Measurements from ENCODE around the gene GYG2. TPM values are rescaled to one million over a fixed set of nuclear protein-coding genes. Genes with fewer than 3 reads are reported as not detected.
"Not testable (repeated sequence)": the region's sequence is repeated elsewhere in the genome, so short reads cannot be mapped to it uniquely, and the experiment has no call there.

Gene GYG2
- polyA plus RNA-seq, 4 donors: 15.2 to 17.8 (median 17.0) TPM

DNA sequence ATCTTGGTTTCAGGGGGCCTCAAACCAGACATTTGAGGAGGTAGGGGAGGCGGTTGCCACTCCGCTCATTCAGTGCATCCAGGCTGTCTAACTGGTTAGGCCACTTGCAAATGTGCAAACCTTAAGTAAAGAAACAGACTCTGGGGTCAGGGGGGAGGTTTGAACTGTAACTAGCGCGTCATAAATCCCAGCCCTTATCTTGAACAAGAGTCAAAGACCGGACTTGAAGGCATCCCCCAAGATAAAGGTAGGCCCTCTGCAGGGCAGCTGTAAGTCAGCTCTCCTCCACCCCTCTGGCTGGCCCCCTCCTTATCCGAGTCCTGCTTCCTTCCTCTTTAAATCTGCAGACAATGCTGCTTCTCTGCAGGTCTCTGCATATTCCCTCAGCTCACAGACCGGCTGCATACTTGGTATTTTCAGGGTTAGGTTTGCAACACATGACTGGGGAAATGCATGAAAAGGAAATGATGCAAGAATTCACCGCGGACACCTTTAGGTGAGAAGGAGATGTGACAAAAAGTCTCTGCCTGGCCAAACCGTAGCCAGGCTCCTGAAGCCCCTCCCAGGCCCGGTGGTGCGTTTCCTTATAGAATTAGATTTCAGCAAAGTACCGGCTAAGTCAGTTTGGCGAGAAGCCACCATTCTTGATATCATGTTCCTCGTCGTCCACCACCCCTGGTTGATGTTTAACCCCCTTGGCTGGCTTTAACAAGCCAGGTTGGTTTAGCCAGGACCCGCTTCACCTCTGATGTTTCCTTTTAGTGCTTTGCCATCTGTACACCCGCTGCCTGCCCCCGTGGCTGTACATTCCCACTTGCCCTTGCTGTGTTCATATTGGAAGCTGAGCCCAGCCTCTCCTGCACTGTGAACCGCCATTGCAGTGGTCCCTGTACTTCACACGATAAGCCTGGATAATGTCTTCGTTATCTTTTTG, 69.2 kb downstream of the GYG2 start:
- DNase-seq (ENCODE audit: low read depth in 4 of 4, low spot score in 3 of 4): peak in 1 of 4 donors; percentile 13

DNA sequence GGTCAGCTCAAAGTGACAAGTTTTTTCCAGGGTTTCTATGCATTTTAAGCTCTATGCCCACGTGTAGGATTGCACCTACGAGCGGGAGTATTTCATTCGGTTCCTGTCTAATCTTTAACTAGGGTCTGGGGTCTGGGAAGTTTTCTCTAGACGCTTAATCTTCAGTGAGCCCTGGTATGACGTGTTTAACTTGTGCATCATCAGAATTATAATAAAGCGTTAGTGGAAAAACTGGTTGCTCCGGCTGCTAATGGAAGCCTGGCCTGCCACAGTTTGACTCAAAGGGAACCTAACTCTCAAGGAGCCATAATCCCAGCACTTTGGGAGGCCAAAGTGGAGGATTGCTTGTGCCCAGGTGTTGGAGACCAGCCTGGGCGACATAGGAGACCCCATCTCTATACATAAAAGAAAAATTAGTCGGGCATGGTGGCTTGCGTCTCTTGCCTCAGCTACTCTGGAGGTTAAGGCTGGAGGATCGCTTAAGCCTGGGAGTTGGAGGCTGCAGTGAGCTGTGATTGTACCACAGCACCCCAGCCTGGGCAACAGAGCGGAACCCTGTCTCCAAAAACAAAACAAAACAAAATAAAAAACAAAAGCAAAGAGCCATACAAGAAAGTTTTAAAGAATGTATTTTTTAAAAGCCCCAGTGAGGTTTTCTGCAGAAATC, 70.2 kb downstream of the GYG2 start:
- no peak for DNase-seq (ENCODE audit: low read depth in 4 of 4, low spot score in 3 of 4)

DNA sequence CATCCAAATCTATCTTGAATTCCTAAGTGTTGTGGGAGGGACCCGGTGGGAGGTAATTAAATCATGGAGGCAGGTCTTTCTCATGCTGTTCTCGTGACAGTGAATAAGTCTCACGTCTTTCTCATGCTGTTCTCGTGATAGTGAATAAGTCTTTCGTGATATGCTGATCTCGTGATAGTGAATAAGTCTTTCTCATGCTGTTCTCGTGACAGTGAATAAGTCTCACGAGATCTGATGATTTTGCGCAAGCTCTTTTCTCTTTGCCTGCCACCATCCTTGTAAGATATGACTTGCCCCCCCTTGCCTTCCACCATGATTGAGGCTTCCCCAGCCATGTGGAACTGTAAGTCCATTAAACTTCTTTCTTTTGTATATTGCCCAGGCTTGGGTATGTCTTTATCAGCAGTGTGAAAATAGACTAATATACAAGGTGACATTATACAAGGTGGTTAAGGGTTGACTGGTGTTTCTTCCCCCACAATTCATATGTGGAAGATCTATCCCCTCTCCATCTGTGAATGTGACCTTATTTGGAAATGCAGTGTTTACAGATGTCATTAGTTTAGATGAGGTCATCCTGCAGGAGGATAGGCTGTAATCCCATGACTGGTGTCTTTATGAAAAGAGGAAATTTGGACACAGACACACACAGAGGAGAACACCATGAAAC, 72.8 kb downstream of the GYG2 start:
- no peak for DNase-seq (ENCODE audit: low read depth in 4 of 4, low spot score in 3 of 4)

DNA sequence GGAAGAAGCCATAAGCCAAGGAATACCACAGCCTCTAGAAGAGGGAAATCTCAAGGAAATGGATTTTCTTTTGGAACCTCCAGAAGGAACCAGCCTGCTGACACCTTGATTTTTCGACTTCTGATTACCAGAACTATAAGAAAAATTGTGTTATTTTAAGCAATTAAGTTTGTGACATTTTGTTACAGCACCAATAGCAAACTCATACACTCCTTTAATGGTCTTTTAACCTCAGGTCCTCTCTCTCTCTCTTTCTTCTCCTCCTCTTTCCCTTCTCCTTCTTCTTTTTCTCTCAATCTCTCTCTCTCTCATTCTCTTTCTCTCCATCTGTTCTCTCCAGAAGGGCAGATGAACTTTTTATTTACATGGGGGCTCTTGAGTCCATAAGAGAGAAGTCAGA, 74.1 kb downstream of the GYG2 start:
- no peak for DNase-seq (ENCODE audit: low read depth in 4 of 4, low spot score in 3 of 4)

DNA sequence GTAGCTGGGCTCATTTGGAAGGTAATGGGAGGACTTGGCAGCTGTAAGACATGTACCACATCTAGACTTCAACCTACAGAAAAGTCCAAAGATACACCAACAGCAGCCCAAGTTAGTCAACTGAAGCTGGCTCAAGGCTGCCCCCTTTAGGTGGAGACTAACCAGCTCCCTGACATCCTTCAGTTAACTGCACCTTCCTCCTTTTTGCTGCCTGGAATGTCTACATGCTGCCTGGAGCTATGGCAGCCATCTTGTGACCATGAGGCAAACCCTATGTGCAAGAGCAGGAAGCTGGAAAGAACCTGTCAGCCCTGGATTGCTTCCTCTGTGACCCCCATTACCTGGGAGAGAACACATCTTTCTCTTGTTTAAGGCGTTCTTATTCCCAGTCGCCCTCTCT, 74.6 kb downstream of the GYG2 start:
- no peak for DNase-seq (ENCODE audit: low read depth in 4 of 4, low spot score in 3 of 4)

DNA sequence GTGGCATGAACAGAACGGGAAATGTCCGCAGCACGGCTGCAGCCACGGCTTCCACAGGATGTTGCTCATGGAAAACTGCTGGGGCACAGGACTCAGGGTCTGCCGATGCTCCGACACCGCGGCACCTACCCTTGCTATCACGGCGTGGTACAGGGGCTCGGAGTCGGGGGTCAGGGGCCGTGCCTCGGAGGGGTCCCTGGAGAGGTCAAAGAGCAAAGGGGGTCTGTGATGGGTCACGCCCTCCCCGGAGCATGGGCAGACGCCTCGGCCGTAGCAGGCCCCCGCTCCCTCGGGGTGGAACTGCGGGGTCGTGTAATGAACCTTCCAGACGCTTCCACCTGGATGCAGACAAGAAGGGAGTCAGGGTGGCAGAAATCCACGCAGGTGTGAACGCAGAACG, 78.6 kb downstream of the GYG2 start:
- DNase-seq (ENCODE audit: low read depth in 4 of 4, low spot score in 3 of 4): no peak

- no peak for DNase-seq (ENCODE audit: low read depth in 4 of 4, low spot score in 3 of 4)
These were observed 79.5 kb downstream of the GYG2 start for GRCh38 chrX:2908125-2908685.

DNA sequence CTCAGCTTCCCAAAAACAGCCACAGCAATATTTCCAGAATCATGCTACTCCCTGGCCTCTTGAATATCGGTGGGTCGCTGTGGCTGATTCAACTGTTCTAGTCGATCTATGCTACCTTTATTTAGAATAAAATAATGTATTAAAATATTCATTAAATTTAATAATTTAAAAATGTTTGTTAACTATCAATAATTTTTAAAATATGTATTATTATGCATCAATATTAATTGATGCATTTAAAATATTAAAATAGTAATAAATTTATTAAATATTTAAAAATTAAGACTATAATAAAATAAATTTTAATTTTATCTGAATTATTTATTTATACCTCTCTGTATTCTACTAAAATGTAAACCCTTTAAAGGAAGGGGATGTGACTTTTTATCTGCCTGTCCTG, 81.4 kb downstream of the GYG2 start:
- DNase-seq (ENCODE audit: low read depth in 4 of 4, low spot score in 3 of 4): no peak

DNA sequence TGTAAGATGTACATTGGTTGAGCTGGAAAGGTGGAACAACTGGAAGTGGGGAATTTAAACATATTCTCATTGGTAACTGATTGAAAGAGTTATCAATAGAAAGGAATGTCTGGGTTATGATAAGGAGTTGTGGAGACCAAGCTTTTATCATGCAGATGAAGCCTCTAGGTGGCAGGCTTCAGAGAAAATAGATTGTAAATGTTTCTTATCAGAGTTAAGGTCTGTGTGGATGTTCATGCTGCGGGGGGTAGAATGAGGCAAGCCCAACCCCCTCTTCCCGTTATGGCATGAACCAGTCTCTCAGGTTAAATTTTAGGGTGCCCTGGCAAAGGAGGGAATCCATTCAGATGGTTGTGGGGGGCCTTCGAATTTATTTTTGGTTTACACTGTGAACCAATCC, 84.4 kb downstream of the GYG2 start:
- DNase-seq (ENCODE audit: low read depth in 4 of 4, low spot score in 3 of 4): no peak

GRCh38 chrX:2917767-2918166, 89.0 kb downstream of the GYG2 start:
- no peak for DNase-seq (ENCODE audit: low read depth in 4 of 4, low spot score in 3 of 4)

- no peak for DNase-seq (ENCODE audit: low read depth in 4 of 4, low spot score in 3 of 4)
These were observed 92.5 kb downstream of the GYG2 start for GRCh38 chrX:2921193-2921592.

DNA sequence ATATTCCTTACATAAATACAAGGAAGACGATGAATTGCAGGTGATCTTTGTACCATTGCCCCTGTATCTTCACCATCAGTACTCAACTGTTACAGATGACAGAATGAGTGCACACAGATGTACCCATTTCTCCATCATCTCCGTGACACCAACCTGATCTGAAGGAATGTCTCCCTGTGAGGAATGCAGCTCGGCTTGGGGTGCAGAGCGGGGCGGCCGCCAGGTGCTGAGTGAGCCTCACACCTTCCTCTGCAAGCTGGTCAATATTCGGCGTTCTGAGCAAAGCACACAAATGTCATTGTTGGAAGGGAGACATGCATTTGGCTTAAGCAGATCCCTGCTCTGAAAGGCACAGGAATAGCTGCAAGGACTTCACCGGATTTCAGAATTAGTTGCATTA, 93.0 kb downstream of the GYG2 start:
- no peak for DNase-seq (ENCODE audit: low read depth in 4 of 4, low spot score in 3 of 4)

DNA sequence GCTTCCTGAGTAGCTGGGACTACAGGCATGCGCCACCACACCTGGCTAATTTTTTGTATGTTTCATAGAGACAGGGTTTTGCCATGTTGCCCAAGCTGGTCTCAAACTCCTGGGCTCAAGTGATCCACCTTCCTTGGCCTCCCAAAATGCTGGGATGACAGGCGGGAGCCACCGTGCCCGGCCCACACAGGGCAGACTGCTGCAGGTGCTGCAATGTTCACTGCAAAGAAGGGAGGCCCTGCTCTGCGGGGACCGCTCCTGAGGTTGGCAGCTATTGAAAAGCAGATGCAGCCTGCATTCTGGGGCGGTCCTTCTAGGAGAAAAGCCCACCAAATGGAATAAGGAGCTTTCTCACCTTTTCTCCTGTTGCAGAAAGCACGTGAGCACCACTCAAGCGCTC, 95.4 kb downstream of the GYG2 start:
- DNase-seq (ENCODE audit: low read depth in 4 of 4, low spot score in 3 of 4): no peak

GRCh38 chrX:2926255-2926654, 97.5 kb downstream of the GYG2 start:
- not testable (repeated sequence) for DNase-seq (ENCODE audit: low read depth in 4 of 4, low spot score in 3 of 4)

GRCh38 chrX:2926664-2927275, 98.0 kb downstream of the GYG2 start:
- no peak for DNase-seq (ENCODE audit: low read depth in 4 of 4, low spot score in 3 of 4)

GRCh38 chrX:2928191-2928582, 99.5 kb downstream of the GYG2 start:
- DNase-seq (ENCODE audit: low read depth in 4 of 4, low spot score in 3 of 4): peak in 2 of 4 donors; percentile 28 to 62

DNA sequence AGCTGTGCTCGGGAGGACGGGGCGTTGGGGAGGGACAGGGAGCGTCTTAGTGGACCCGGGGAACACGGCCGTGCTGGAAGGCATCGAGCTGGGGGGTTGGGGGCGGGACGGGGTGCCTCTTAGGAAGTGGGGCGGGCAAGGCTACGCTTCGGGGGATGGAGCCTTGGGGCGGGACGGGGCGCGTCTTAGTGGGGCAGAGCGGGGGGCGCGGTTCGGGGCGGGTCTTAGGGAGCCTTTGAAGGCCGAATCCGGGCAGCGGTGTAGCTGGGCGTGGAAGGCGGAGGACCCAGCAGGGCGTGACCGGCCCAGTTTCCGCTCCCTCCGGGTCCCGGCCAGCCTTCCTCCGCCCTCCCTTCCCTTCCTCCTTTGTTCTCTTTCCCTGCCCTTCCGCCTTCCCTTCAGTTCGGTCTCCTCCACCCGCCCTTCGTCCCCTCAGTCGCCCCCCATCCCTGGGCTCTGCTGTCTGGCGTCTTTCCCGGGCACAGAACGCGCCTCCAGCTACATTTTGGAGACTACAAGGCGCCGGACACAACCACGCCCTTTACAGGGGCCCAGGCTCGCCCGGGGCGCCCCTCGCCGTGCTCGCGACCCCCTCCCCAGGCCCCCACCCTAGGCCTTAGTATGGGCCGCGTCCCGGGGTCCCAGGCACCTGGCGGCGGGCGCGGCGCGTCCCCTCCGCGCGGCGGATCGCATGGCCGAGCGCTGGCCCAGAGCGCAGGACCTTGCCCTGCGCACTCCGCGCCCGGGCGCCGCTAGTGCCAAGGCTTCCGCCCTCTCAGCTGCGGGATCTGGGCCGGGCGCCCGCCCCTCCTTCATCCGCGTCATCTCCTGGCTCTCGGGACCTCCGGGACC, 100.1 kb downstream of the GYG2 start, which contains the start of gene ARSD:
TSS of gene ARSD (minus strand) at position 757 of the 852 bp plus-strand sequence. CDS start at position 693, 64 bp downstream.
- peak; percentile 59 to 78 (median 74) for DNase-seq (ENCODE audit: low read depth in 4 of 4, low spot score in 3 of 4)

DNA sequence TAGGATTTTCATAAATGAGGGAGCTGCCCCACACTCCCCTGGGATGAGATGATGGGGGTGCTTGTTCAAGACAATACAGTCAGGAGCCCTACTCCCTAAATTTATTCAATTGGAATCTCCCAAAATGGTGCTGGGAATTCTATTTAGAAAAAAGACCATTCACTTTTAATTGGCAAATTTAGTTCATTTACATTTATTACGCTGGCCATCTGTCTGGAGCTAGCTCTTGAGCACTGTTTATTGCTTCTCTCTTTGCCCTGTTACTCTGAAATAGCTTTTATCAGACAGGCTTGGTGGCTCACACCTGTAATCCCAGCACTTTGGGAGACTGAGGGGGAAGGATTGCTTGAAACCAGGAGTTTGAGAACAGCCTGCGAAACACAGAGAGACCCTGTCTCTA, 102.4 kb downstream of the GYG2 start:
- DNase-seq (ENCODE audit: low read depth in 4 of 4, low spot score in 3 of 4): no peak

DNA sequence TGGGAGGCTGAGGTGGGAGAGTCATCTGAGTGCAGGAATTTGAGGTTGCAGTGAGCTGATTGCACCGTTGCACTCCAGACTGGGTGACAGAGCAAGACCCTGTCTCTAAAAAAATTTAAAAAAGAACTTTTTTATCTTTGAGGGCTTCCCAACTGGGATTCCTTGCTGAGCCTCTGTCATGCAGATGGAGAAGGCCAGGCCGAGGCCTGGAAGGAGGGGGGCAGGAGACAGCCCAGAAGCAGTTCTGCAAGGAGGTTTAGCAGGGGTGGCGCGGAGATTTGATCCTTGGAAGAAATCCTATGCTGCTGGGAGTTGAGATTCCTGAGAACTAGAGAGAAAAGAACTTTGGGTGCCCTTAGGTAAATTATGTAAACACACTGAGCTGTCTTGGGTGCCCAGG, 102.9 kb downstream of the GYG2 start:
- DNase-seq (ENCODE audit: low read depth in 4 of 4, low spot score in 3 of 4): no peak
